IPS DF 6.9 (cell line): ENCODE measurements around the gene FRA10AC1.

Experiments
- DNase-seq: peaks from one replicate; pipeline ENCODE4 v3.0.0-alpha.2; 2013; ENCODE audit warnings: low read depth, low spot score
- H3K27ac ChIP-seq: one replicate; pipeline ENCODE4 v1.5.1; 2013; ENCODE audit warnings: low read length, control low read depth
- H3K27me3 ChIP-seq: 2 replicates; pipeline ENCODE4 v1.6.1; 2013; ENCODE audit warnings: mild to moderate bottlenecking, low read length; ENCODE audit not compliant: control insufficient read depth, insufficient read depth
- H3K36me3 ChIP-seq: 2 replicates; pipeline ENCODE4 v1.6.1; 2013; ENCODE audit warnings: low read length; ENCODE audit not compliant: control insufficient read depth, insufficient read depth
- H3K4me1 ChIP-seq: 2 replicates; pipeline ENCODE4 v1.6.1; 2013; ENCODE audit warnings: low read length; ENCODE audit not compliant: control insufficient read depth, insufficient read depth
- H3K4me3 ChIP-seq: 2 replicates; pipeline ENCODE4 v1.5.1; 2013; ENCODE audit warnings: mild to moderate bottlenecking, low read length
- H3K9me3 ChIP-seq: 2 replicates; pipeline ENCODE4 v1.6.1; 2013; ENCODE audit warnings: low read length, inconsistent platforms; ENCODE audit not compliant: control insufficient read depth, insufficient read depth
- WGBS: extraction: QIAGEN DNeasy Blood & Tissue Kit; methylation state at CpG from one replicate; pipeline ENCODE4 v1.1.7; 2013; ENCODE audit warnings: mixed read lengths, missing lambda C conversion rate; ENCODE audit not compliant: insufficient read length, insufficient coverage; 5-methylcytosine and 5-hydroxymethylcytosine counted together

Gene FRA10AC1

DNA sequence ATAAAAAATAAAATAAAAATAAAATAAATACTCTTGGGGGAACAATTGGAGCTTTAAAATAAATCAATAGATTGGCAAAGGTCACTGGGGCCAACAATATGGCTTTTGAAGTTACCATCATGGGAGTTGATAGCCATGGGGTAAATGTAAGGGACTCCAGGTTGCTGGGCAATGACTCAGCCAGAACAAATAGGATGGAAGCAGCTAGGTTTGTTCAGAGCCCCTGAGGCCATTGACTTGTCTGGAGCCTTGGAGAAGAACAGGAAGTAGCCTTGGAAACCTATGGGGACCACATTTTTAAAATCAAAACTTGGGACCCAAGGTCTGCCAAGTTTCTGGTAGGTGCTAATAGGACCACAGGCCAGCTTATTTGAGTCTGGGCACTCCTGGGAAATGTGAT, 20.2 kb upstream of the FRA10AC1 start:
- peaks cover 4% of the 10 kb centered on the region; the same call in 1 of the 2 replicates for H3K4me1 ChIP-seq
- H3K36me3 ChIP-seq: no peaks in the 10 kb centered on the region
- H3K27me3 ChIP-seq: no peaks in the 10 kb centered on the region
- no peak for DNase-seq
- no peaks in the 10 kb centered on the region; the same call in 1 of the 2 replicates for H3K9me3 ChIP-seq
- no peak overlapping the region for H3K4me3 ChIP-seq
- no peak overlapping the region for H3K27ac ChIP-seq

DNA sequence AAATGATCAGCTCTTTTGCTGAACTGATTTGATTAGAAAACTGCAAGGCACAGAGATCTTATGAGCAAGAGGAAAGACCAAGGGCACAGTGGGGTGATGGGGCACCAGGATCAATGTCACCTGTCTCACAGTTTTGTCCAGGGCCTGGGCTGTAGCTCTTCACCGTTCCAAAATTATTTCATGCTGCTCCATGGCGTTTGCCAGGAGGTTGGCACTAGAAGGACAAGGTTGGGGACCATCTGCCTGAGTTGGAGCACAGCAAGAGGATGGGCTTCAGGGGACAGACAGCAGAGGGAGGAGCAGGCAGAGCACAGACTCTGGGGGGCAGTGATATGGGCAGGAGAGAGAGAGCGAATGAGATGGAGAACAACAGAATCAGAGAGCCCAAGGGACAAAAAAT, 17.5 kb upstream of the FRA10AC1 start:
- no CpG with 5 or more reads among the region's 3 CpGs for WGBS
- H3K27me3 ChIP-seq: no peaks in the 10 kb centered on the region
- DNase-seq: no peak

DNA sequence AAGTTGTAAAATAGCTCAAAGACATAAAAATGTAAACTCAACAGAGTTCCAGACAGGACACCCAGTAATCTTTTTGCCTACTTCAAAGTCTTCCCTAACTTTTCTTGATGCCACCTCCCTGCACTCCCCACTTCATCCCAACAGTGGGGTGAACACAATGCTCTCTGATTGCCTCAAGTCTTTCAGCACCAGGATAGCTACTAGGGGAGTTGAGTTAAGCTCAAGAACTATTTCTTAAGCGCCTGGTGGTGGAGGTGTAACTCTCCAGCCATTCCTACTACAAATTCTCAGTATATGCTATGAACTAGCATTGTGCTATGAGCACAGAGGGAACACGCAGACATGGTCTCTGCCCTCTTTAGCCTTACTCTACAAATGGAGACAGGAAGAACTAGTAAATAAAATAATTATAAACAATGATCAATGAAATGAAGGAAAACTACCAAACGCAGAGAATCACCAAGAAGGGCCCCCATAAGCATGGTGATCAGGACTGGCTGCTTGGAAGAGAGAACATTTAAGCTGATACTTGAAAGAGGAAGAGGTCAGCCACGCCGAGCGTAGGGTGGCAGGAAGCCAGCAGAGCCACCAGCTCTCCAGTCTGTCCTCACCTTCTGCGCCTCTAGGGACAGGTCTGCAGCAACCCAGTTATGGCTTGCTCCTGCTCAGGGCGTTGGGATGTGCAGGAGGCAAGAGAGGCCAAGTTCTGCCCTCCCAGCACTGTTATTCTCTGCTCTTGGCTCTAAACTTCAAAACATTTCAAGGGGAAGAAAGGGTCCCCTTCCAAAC, 16.7 kb upstream of the FRA10AC1 start:
- no peak for DNase-seq
- WGBS: no CpG with 5 or more reads among the region's 8 CpGs
- Histone ChIP-seq H3K4me3 (no peak overlapping the region), H3K27me3 (no peaks in the 10 kb centered on the region), H3K27ac (no peak overlapping the region), H3K9me3 (no peaks in the 10 kb centered on the region; the same call in 1 of the 2 replicates), H3K36me3 (no peaks in the 10 kb centered on the region), H3K4me1 (peaks cover 4% of the 10 kb centered on the region; the same call in 1 of the 2 replicates)

More for the DNA sequence above, 17.5 kb upstream of the FRA10AC1 start:
- H3K4me1 ChIP-seq: peaks cover 4% of the 10 kb centered on the region; the same call in 1 of the 2 replicates
- H3K27ac ChIP-seq: no peak overlapping the region
- H3K9me3 ChIP-seq: no peaks in the 10 kb centered on the region; the same call in 1 of the 2 replicates
- no peak overlapping the region for H3K4me3 ChIP-seq
- H3K36me3 ChIP-seq: no peaks in the 10 kb centered on the region

DNA sequence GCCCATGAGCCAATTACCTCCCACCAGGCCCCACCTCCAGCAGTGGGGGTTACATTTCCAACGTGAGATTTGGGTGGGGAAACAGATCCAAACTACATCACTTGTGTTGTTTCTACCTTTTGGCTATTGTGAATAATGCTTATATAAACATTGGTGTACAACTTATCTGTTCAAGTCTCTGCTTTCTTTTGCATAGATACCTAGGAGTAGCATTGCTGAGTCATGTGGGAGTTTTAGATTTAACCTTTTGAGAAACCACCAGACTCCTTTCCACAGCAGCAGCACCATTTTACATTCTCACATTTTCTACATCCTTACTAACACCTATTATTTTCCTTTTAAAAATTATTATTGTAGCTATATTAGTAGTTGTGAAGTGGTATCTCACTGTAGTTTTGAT, 14.4 kb upstream of the FRA10AC1 start:
- WGBS: no CpG with 5 or more reads among the region's 1 CpG
- DNase-seq: no peak
- H3K27ac ChIP-seq: no peak overlapping the region

DNA sequence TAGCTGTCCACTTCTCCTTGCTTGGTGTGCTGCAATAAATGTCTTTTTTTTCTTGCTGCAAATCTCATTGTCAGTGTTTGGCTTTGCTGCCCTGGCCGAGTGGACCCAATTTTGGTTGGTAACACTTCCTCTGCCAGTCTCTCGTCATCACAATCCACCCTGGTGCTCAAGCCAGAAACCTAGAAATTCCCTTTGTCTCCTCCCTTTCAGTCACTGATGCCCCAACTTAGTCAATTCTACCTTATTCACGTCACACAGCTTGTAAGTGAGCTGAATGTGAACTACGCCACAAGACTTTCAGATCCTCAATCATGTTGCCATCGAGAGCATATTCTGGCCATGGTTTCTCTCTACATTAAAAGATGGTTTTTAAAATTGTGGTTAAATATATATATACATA, 13.0 kb upstream of the FRA10AC1 start:
- Histone ChIP-seq H3K4me3 (no peak overlapping the region), H3K9me3 (no peaks in the 10 kb centered on the region), H3K27me3 (no peaks in the 10 kb centered on the region), H3K36me3 (no peaks in the 10 kb centered on the region), H3K27ac (no peak overlapping the region), H3K4me1 (peaks cover 4% of the 10 kb centered on the region; the same call in 1 of the 2 replicates)
- no peak for DNase-seq
- no CpG with 5 or more reads among the region's 5 CpGs for WGBS

More for the DNA sequence above, 14.4 kb upstream of the FRA10AC1 start:
- H3K9me3 ChIP-seq: no peaks in the 10 kb centered on the region
- H3K4me3 ChIP-seq: no peak overlapping the region
- peaks cover 4% of the 10 kb centered on the region; the same call in 1 of the 2 replicates for H3K4me1 ChIP-seq
- no peaks in the 10 kb centered on the region for H3K36me3 ChIP-seq
- no peaks in the 10 kb centered on the region for H3K27me3 ChIP-seq

DNA sequence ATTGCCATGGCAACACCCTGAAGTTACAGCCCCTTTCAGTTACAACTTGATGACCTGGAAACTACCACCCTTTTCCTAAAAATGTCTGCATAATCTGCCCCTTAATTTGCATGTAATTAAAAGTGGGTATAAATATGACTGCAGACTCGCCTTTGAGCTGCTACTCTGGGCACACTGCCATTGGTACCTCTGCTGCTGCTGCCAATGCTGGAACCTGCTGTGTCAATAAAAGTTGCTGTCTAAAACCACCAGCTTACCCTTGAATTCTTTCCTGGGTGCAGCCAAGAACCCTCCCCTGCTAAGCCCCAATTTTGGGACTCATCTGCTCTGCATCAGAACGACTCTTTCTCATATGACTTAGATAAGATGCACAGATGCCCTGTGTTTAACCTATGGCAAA, 10.2 kb upstream of the FRA10AC1 start:
- Histone ChIP-seq H3K4me3 (no peak overlapping the region), H3K27me3 (no peaks in the 10 kb centered on the region), H3K27ac (no peak overlapping the region), H3K9me3 (no peaks in the 10 kb centered on the region), H3K4me1 (no peaks in the 10 kb centered on the region), H3K36me3 (no peaks in the 10 kb centered on the region)
- no CpG with 5 or more reads among the region's 2 CpGs for WGBS
- no peak for DNase-seq

DNA sequence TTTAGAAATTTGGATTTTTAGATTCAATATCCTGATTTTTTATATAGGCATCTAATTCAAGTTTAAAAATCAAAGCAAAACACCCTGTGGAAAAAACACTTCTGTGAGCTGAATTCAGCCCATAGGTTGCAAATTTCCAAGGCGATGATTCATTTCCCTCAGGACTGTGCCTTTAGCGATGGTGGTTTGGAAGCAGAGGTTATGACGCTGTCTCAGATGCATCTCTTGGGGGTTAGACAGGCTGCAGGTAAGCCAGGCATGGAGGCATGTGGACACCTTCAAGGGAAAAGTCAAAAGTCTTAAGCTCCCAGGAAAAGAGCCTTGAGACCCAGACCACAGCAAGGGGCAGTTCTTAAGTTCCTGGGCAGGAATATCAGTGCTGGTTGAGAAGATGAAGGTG, 9.5 kb upstream of the FRA10AC1 start:
- no peaks in the 10 kb centered on the region for H3K27me3 ChIP-seq
- H3K27ac ChIP-seq: no peak overlapping the region
- DNase-seq: no peak
- H3K4me1 ChIP-seq: no peaks in the 10 kb centered on the region
- no peaks in the 10 kb centered on the region for H3K9me3 ChIP-seq
- no peak overlapping the region for H3K4me3 ChIP-seq
- no peaks in the 10 kb centered on the region for H3K36me3 ChIP-seq
- WGBS: no CpG with 5 or more reads among the region's 3 CpGs

DNA sequence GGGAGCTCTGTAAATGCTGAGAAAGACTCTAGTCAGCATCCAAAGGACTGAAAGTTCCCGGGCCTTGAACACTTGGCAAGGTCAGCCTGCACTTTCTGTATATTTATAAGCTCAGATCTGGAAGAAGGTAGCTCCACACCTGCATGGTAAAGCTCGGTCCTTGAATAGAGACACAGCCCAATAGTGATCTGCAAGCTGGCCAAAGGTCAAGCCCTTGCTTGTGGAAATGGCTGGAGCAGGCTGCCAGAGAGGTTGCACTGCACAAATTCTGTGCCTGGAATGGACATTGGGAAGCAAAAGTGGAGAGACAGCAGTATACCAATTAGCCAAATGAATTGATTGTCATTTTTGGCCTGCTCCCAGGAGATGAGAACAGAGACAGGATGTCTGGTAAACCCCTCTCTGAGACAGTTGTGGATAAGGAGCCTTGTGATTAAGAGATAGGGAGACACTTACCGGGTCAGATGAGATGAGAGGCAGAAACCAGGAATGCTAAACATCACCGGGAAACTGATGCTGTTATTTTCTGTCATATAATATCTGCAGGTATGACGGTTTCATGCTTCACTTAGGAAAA, 8.0 kb upstream of the FRA10AC1 start:
- no peaks in the 10 kb centered on the region for H3K4me1 ChIP-seq
- whole genome bisulfite sequencing: no CpG with 5 or more reads among the region's 5 CpGs
- no peak overlapping the region for H3K4me3 ChIP-seq
- no peak for DNase-seq
- H3K36me3 ChIP-seq: no peaks in the 10 kb centered on the region
- H3K27ac ChIP-seq: no peak overlapping the region
- no peaks in the 10 kb centered on the region for H3K9me3 ChIP-seq
- H3K27me3 ChIP-seq: no peaks in the 10 kb centered on the region

DNA sequence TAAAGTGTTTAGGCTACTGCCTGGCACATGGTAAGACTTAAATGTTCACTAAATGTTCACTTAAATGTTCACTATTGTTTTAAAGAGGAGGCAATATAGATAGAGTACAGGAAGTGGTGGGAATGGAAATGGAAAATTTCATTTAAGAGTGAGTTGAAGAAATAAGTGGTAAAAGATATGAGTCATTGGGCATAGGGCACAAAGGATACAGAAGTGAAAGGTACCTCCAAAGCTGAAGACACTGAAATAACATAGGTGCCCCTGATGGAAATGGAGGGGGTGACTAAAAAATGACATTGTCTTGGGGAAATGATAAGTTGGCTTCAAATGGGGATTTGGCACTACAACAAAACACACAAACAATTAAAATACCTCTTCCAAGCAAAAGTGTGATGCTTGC, 5.2 kb upstream of the FRA10AC1 start:
- Histone ChIP-seq H3K9me3 (no peaks in the 10 kb centered on the region), H3K4me3 (no peak overlapping the region), H3K4me1 (no peaks in the 10 kb centered on the region), H3K27ac (no peak overlapping the region), H3K27me3 (no peaks in the 10 kb centered on the region), H3K36me3 (no peaks in the 10 kb centered on the region)
- no peak for DNase-seq

DNA sequence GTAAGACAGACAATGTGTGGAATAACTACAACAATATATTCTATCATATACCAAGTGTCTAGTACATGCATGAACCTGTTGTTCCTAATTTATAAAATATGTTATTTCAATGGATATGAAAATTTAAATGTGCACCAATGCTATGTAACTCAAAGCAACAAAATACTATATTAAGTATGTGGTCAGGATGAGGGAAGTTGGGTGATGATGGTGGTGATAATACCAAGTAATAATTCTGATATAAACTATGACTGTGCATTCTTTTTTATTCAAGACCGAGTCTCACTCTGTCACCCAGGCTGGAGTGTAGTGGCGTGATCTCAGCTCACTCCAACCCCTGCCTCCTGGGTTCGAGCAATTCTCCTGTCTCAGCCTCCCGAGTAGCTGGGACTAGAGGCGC, 2.1 kb upstream of the FRA10AC1 start:
- WGBS: no CpG with 5 or more reads among the region's 5 CpGs

DNA sequence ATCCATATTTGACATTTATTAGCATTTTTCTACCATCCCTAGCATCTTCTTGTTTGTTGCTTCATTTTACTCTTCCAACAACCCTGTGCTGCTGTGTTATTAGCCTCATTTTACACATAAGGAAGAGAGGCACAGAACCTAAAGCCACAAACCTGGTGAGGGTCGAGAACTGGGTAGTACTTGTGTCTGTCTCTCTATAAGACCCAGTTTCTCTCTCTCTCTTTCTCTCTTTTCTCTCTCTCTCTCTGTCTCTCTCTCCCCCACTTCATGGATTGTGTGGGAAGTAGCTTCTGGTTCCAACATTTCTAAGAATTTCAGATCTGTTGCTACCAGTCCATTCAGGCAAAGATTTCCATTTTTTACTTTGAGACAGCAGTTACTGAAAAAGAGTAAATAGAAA, 1.4 kb upstream of the FRA10AC1 start:
- WGBS: no CpG with 5 or more reads among the region's 1 CpG
- H3K9me3 ChIP-seq: no peaks in the 10 kb centered on the region
- H3K4me3 ChIP-seq: no peak overlapping the region
- H3K36me3 ChIP-seq: peaks cover under 1% of the 10 kb centered on the region; the same call in 1 of the 2 replicates
- DNase-seq: no peak
- no peaks in the 10 kb centered on the region for H3K4me1 ChIP-seq
- H3K27me3 ChIP-seq: no peaks in the 10 kb centered on the region
- H3K27ac ChIP-seq: no peak overlapping the region

More for the DNA sequence above, 2.1 kb upstream of the FRA10AC1 start:
- Histone ChIP-seq H3K27me3 (no peaks in the 10 kb centered on the region), H3K4me3 (no peak overlapping the region), H3K27ac (no peak overlapping the region), H3K4me1 (no peaks in the 10 kb centered on the region), H3K36me3 (no peaks in the 10 kb centered on the region; the same call in 1 of the 2 replicates), H3K9me3 (no peaks in the 10 kb centered on the region)
- no peak for DNase-seq
